Fibroblast of upper back skin (primary cell): ENCODE measurements around the gene SHISA7.
A peak's percentile ranks its signal among the peaks of the same experiment; 100 is the strongest.

Experiments used
- DNase-seq: peaks from one replicate; pipeline ENCODE4 v3.0.0-alpha.2; 2013

The SHISA7 gene

GRCh38 chr19:55482156-55482961, 39.3 kb upstream of the SHISA7 start:
- no peak for DNase-seq

- no peak for DNase-seq
These were observed 38.7 kb upstream of the SHISA7 start for GRCh38 chr19:55481794-55482155.

GRCh38 chr19:55481148-55481793, 38.2 kb upstream of the SHISA7 start:
- DNase-seq, result no peak

GRCh38 chr19:55479451-55480230, 36.5 kb upstream of the SHISA7 start:
- DNase-seq, result no peak

GRCh38 chr19:55479045-55479444, 35.9 kb upstream of the SHISA7 start:
- DNase-seq, result no peak

- DNase-seq, result no peak
These were observed 35.3 kb upstream of the SHISA7 start for GRCh38 chr19:55478364-55478763.

GRCh38 chr19:55477905-55478304, 34.8 kb upstream of the SHISA7 start:
- no peak for DNase-seq

GRCh38 chr19:55476100-55476775, 33.1 kb upstream of the SHISA7 start, which contains the start of gene ZNF628:
ZNF628 (plus strand) TSS chr19:55476617; CDS start chr19:55479911, 3,294 bp downstream.
- peak; percentile 99 for DNase-seq

- DNase-seq, result peak; percentile 28
These were observed 31.5 kb upstream of the SHISA7 start for GRCh38 chr19:55474269-55475265.

- no peak for DNase-seq
These were observed 30.3 kb upstream of the SHISA7 start for GRCh38 chr19:55473225-55474012.

GRCh38 chr19:55472463-55472862, 29.4 kb upstream of the SHISA7 start:
- DNase-seq, result peak; percentile 74

- DNase-seq, result no peak
These were observed 28.2 kb upstream of the SHISA7 start for GRCh38 chr19:55471266-55471665.

GRCh38 chr19:55468054-55468393, 24.9 kb upstream of the SHISA7 start:
- no peak for DNase-seq

- DNase-seq, result peak; percentile 62
These were observed 24.3 kb upstream of the SHISA7 start for GRCh38 chr19:55467236-55468053.

GRCh38 chr19:55466241-55466614, 23.1 kb upstream of the SHISA7 start:
- no peak for DNase-seq

- DNase-seq, result no peak
These were observed 22.6 kb upstream of the SHISA7 start for GRCh38 chr19:55465460-55466240.

GRCh38 chr19:55464662-55465054, 21.6 kb upstream of the SHISA7 start, which contains the start of gene C19orf85:
C19orf85 (minus strand) TSS chr19:55464751; CDS start chr19:55464554, 197 bp downstream.
- no peak for DNase-seq

- no peak for DNase-seq
These were observed 21.1 kb upstream of the SHISA7 start for GRCh38 chr19:55464039-55464661.

- no peak for DNase-seq
These were observed 20.5 kb upstream of the SHISA7 start for GRCh38 chr19:55463583-55464031.
